CD4-positive, alpha-beta T cell treated with Interleukin-6 for 4 hours (primary cell): ENCODE data around the gene SYNM.

Source experiments
- DNase-seq: peaks from one replicate; pipeline ENCODE4 v3.0.0-alpha.2; 2020; ENCODE audit warnings: mixed read lengths

The SYNM gene

DNA sequence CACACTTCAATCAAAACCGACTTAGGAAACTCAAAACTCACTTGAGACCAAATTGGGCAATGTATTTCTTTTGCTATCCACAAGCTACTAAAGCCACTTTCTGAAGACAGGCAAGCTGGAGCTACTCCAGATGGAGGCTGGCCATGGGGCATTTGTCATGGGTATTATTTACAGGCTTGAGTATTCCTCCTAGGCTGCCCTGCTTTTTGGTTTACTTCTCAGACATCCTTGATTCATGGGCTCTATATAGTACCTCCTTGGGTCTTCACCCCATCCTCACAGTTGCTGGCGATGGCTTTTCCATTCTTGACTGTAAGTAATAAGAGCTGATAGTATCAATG, 18.6 kb upstream of the SYNM start:
- DNase-seq: no peak

DNA sequence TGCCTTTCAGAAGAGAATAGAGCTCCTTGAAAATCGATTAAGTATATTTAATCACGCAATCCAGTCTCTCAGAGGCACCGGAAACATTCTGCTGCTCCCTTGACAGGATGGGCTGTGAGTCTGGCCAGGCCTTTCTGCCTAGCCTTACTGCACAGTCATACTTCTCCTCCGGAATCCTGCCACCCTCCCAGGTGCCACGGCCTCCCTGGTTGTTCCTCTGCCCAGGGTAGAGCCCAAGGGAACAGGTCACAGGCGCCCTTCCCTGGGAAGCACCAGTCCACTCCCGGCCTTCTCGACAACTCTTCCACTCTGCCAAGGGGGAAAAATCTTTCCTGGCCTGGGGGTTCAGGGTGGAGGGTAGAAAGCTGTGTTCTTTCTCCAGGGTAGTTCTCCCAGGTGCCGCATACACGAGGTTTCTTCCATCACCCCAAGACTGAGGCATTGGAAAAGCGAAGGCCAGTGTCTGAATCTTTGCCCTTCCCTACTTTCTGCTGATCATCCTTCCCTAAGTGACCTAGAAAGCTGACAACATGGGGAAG, 17.4 kb upstream of the SYNM start:
- no peak for DNase-seq

DNA sequence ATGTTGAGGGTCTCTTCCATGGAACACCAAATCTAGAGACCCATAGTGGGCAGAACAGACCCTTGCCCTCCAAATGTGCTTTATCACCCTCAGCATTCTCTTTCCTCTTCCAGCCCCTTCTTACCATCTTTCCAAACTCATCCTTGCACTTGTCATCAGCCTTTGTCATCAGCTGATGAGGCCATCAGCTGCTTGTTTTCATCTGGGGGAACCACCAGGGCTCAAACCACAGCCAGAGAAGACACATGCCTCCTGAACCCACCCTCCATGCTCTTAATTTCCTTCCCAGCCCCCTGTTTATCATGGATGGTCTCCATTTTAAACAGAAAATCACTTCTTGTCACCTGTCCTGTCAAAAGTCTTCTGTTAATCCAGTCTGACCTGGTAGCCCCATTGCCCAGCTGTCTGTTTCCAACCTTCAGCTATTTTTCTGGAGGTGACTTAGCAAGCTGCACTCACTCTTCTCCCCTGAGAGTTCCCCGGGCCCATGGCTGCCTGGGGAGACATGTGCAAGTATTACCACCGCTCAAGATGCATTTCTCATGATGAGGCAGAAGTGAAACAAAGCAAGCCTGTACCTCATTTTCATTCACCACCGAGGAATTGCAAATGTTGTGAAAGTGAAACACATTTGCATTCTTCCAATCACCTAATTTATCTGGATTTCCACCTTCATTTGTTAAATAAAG, 14.7 kb upstream of the SYNM start:
- no peak for DNase-seq

DNA sequence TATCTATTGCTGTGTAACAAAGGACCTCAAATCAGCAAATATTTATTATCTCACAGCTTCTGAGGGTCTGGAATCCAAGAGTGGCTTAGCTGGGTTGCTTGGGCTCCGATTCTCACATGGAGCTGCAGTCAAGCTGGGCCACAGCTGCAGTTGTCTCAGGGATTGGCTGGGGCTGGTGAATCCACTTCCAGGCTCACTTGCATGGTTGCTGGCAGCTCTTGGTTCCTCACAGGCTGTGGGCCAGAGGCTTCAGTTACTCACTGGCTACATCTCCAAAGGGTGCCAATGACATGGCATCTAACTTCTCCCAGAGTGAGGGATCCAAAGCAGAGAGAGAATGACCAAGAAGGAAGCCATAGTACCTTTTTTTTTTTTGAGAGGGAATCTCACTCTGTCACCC, 13.9 kb upstream of the SYNM start:
- no peak for DNase-seq

DNA sequence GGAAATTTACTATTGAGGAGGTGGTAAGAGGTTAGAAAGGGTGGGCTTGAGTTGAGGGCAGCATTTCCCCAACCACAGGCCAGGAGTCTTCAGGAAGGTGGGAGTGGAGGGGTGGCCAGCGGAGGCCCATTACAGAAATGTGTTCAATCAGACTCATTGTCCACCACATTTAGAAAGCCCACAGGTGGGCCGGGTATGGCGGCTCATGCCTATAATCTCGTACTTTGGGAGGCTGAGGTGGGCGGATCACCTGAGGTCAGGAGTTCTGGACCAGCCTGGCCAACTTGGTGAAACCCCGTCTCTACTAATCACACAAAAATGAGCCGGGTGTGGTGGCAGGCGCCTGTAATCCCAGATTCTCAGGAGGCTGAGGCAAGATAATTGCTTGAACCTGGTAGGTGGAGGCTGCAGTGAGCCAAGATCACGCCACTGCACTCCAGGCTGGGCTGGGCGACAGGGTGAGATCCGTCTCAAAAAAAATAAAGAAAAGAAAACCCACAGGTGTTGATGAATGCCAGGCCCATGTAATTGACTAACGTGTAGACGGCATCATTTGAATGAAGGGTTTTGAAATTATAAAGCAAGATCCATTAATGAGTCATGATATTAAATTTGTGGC, 12.2 kb upstream of the SYNM start:
- DNase-seq: no peak

DNA sequence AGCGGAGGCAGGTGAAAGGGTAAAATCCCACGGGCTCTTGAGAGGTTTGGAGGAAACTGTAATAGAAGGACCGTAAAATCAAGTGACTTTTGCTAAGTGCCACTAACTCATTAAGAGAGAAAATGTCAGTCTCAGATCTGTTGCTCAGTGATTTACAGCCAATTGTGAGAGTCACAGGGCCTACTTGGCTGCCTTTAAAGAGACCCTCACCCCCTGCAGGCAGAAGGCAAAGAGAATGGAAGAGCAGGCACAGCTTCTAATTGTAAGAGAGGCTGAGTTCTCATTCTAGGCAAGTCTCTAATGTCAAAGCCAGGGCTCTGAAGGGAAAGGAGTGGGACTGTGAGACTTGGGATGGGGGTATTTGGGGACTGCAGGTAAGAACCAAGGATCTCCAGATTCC, 9.3 kb upstream of the SYNM start:
- DNase-seq: no peak

DNA sequence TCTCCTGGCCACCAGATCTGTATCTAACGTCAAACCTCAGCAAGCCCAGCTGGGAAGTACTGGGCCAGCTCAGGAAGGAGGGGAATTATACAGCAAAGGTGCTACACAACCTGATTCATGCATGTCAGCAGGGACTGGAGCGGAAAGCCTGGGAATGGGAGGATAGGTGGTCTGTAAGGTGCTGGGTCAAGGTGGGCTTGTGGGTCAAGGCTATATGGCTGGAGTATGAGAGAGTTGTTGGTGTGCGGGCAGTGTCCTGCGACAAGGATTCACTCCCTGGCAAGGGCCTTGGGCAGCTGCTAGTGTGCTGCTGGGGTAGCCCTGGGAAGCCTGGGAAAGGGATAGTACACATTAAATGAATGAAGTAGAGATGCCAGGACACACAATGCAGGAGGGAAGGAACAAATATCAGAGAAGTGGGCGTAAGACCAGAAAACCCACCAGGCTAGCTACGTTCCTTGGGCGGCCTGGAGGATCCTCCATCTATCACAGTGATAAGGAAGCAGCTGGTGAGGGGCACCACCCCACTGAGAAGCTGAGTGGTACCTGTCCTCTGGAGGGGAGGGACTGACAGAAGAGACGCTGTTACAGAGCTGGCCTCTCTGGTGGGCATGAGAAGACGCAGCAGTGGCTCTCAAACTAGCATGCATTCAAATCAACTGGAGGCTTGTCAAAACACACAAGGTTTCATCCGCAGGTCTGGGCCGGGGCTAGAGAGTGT, 8.5 kb upstream of the SYNM start:
- DNase-seq: no peak

DNA sequence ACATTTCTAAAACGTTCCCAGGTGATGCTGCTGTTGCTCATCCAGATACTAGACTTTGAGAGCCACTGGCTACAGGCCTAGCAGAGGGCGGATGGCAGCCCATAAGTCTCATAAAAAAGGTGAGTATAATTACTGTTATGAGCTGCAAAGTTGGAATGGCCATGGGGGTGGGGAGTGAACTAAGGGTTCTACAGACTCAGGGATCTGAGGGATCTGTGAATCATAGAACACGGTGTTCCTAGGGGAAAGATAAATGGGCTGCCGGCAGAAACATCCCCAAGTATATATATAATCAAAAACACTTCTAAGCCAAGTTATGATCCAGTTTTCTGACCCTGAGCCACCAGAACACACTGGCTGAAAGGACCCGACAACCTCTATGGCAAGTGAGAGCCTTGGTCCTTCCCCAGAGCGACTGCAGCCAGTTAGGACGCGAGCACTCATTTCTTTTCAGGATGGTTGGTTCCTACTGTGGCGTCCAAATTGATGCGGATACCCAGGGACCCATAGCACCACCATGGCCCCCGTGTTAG, 7.9 kb upstream of the SYNM start:
- DNase-seq: no peak

DNA sequence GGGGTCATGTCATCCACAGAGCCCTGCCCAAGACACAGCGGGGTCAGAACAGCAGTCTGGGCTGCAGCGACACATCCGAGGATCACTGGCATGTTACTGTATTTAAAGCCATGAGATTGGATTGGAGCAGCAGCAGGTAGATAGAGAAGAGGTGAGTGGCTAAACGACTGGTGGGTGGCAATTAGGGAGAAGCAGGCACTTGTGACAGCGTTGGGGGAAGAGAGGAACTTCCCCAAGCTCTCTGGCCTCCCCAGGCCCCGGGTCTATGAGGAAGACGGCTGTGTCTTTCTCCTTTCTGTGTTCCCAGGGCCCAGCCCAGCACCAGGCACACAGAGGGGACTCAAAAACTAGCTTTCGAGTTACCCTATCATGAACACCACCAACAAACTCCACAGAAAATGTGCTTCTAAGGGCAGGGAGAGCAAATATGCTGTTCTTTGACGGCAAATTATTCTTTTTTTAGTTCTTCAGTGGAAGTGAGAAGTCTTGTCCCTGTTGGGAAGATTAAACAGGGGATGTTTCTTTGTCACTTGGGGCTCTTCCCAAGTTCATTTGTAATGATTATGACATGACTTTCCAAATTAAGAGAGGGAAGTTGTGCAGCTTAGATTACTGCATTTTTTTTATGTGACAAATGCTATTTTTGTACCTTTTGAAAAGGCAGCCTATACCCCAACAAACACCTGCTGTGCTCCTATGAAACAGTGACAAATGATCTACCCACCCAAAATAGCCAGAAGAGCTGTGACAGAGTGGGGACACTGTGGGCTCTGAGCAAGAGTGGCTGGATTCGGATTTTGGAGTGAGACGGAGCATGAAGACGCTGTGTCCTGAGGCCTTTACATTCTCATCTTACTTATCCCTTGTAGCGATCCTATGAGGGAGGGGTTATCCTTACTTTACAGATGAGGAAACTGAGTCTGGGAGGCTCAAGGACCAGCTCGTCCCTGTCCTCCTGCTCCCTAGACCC, 7.2 kb upstream of the SYNM start:
- DNase-seq: no peak

DNA sequence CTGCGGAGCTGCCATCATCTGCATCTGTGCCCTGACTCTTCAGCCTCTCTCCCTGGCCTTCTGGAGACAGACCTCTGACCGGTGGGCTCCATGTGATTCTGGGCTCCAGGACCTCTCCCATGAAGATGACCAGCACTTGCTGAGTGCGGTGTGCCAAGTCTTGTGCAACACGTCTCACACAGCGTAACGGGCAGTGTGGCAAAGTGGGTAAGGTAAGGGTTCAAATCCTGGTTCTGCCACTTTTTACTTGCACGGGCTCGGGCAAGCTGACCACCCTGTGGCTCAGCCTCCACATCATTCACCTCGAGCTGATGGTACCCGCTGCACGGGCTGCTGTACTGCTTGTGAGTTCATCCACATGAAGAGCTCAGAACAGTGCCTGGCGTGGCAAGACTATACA, 6.5 kb upstream of the SYNM start:
- DNase-seq: no peak

DNA sequence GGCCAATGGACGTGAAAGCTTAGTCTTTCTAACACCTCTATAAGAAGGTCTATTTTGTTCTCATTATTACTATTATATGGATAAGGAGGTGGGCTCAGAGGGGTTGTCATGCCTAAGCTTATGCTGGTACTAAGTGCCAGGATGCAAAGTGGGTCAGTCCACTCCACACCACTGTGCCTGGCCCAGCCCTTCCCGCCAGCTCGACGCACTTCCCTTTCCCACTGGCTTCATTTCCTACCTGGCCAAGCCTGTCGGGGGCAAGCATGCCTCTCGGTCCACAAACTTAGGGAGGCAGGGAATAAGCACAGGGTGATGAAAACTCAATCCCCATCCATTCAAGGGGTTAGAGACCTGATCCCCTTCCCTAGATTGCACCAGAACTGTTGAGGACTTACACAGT, 5.9 kb upstream of the SYNM start:
- DNase-seq: no peak

DNA sequence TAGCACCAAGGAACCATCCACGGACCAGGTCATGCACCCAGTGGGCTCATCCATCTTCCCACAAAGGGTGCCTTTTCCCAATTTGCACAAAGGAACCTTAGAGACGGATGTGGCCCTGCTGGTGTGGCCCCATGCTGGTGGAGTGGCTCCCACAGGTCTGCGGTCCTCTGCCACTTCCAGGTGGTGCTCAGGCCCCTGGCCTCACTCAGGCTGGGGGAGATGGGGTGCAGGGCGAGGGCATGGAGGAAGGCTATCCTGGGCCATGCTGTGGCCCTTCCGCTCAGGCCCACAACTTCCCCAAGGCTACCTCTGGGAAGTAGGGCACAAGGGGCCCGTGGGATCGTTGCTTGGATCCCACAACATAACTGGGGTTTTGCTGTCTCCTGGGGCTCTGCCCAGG, 5.2 kb upstream of the SYNM start:
- no peak for DNase-seq

DNA sequence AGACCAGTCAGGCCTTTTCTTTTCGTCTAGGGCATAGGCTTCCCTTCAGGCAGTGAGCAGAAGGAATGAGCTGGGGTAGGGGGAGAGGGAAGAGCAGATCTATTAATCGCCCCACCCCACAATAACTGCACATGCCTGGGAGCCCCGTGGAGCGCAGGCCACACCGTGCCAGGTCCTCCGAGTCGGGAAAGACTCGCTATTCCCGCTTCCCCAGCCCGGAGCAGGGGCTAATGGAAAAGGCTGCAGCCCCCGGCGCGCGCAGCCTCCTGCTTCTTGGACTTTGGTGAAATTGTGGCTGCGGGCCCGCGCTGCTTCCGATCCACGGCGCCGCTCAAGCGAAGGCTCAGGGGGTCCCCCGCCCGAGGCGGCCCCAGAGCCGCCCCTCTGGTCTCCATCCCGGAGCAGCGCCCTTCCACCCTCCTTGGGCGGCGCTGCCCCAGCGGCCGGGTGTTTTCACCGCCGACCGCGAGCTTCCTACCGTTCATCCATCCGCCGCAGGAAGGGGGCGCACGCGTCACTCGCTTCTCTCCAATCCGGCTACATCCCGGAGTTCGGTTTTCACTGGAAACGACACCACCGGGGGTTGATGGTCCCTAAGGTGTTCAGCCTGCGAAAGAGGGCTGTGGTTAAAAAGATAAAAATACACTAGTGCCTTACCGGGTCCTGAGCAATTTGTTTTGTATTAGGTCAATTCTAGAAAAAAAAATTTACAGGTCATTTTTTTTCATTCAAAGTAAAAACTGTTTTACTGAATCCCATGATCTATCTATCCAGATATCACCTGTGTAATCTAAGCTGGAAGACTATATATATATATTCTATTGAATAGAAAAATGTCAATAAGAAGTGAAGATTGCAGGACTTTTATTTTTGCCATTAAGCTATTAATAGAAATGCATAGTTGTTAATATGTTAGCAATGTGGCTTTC, 4.4 kb upstream of the SYNM start:
- DNase-seq: peak; percentile 48

DNA sequence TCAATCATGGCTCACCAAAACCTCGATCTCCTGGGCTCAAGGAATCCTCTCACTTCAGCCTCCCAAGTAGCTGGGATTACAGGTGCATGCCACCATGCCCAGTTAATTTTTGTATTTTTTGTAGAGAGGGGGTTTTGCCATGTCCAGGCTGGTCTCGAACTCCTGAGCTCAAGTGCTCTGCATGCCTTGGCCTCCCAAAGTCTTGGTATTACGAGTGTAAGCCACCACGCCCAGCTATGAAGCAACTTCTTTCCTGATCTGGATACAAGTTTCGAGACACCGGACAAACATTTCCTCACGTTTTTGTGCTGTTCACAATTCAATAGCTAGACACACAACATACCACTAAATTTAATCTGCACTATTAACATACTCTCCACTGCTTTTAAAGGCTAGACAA, 3.4 kb upstream of the SYNM start:
- no peak for DNase-seq

DNA sequence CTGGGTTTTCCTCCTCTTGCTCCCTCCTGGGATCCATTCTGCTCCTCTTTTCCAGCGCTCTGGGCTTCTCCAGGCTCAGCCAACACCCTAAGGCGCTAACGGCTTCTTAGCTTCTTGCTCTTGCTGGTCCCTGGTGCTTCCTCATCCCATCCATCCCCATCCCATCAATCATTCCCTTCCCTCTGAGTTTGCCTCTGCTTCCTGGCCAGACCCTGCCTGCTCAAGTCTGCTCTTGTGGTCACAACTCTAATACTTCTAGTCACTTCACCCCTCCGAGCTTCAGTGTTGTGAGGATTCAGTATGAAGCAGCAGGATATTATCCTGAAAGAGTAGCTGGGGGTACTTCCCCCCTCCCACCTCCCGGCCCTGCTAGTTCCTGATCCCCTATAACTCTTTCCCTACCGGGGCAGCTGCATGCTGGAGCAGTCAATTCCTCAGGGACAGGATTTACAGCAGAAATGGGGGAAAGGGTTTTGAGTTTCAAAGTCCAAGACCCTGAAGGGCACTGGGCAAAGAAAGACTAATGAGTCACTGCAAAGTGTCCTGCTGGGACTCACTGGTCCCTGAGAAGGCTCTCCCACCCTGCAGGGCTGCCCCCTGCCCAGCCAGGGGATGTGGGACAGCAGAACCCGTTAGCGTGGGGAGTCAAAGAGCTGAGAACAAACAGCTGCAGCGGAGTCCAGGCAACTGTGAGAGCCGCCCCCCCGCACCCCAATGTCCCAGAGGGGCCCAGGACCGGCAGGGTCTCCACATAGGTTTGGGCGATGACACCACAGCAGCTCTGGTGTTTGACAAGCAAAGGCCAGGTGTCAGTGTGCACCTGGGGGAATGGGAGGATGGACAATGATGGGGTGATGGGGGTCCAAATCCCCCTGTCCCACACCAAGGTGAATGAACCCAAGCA, 2.3 kb upstream of the SYNM start:
- no peak for DNase-seq

DNA sequence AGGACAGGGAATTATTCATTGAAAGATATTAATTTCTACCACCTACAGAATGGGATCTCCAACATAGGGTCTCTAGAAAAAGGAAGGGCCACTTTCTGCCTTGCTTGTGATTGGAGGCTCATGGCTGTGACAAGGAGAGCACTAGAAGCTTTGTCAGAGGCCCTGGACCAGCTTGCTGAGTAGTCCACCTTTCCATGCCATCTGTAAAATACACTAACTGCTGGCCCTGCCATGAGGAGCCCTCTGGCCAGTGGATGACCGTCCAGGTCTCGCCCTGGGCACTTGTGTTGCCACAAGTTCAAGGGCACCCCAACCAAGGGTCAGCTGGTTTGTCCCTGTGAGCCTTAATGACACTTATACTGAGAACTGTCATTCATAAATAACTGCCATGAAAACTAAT, 1.6 kb upstream of the SYNM start:
- DNase-seq: no peak

DNA sequence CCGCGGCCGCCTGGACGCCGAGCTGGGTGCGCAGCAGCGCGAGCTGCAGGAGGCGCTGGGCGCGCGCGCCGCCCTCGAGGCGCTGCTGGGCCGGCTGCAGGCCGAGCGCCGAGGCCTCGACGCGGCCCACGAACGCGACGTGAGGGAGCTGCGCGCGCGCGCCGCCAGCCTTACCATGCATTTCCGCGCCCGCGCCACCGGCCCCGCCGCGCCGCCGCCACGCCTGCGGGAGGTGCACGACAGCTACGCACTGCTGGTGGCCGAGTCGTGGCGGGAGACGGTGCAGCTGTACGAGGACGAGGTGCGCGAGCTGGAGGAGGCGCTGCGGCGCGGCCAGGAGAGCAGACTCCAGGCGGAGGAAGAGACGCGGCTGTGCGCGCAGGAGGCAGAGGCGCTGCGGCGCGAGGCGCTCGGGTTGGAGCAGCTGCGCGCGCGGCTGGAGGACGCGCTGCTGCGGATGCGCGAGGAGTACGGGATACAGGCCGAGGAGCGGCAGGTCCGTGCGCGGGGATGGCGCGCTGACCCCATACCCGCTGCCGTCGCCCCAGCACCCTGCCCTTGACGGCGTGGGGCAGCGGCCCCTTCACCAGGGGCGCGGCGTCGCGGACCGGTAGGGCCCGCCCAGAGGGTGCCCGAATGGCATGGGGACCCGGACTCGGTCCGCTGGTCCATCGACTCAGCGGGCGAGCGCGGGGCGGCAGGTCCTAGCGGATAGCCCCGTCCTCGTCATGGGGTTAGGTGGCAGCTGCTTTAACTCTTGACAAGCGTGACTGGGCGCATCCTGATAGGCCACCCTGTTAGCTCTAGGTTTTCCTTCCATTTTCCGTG, 848 bp downstream of the SYNM start:
- peak; percentile 26 for DNase-seq

DNA sequence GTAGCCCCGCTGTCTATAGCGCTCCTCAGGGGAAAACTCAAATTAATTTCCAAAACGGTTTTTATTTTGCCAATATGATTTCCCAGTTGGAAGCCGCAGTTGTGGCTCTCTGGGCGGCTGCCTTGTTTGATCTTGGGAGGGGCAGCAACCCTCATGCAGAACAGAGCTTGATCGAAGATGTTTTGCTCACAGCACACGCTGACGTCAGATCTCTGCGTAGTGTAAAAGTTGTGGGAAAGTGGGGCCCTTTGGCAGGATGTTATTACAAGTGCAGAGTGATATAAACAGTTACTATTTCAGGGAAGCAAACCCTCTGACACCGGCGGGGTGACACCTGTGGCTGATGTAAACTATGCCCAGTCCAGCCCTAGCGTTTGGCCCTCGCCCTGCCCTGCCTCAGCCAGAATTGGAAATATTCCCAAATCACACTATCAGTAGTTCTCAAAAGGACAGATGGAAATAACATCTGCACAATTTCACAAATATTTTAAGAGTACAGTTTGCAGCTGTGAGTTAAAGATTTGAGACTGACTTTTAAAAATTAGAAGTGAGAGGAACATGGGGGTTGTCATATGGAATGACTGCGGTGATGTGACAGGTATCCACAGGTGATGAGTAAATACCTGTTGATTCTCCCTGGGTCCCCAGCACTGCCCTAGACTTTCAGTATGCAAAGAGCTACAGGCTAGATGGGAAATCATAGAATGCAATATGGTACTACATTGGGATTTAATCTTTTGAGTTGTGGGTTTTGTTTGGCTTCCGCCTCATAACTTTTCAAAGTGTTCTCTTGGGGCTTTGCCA, 1.7 kb downstream of the SYNM start:
- DNase-seq: peak; percentile 22

DNA sequence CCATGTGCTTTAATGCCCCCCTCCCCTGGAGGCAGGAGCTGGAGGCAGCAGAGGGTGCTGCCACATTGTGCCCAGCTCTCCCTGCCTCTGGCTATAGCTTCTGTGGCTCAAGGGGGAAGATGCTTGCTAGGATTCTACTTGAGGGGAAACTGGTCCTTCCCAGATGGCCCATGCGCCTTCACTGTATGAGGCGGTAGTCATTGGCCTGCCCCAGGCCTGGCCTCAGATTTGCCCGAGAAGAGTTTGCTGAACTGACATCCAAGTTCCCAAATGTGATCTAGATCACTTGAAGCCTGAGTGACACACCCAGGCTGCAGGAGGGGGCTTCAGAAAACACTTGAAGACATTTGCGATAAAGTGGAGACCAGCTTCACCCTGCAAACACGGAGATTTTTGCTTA, 4.1 kb downstream of the SYNM start:
- DNase-seq: no peak
